GM18867 (cell line): ENCODE measurements around the gene HLCS.
A peak's percentile ranks its signal among the peaks of the same experiment; 100 is the strongest.

Experiments
- ATAC-seq: cut with Tn5 transposase; IDR thresholded peaks from one replicate; pipeline ENCODE4 v1.9.1; 2021; ENCODE audit warnings: mild to moderate bottlenecking, moderate library complexity; ENCODE audit not compliant: unreplicated experiment

HLCS gene

DNA sequence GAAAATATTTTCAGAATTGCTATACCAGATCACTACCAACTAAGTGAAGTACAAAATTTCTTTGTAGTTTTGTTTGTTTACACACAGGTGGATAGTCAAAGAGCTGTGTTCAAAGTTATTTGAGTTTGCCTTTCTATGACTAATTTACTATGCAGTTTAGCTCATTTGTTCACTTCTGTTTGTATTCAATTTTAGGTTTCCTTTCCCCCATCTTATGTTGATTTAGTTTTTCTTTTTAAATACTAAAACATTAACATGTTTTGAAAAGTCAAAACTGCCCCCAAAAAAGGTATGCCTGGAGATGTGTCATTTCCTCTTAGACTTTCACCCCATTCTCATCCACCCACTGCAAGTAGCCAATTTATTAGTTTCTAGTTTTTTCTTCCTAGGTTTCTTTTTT, 21.4 kb upstream of the HLCS start:
- no peak for ATAC-seq

DNA sequence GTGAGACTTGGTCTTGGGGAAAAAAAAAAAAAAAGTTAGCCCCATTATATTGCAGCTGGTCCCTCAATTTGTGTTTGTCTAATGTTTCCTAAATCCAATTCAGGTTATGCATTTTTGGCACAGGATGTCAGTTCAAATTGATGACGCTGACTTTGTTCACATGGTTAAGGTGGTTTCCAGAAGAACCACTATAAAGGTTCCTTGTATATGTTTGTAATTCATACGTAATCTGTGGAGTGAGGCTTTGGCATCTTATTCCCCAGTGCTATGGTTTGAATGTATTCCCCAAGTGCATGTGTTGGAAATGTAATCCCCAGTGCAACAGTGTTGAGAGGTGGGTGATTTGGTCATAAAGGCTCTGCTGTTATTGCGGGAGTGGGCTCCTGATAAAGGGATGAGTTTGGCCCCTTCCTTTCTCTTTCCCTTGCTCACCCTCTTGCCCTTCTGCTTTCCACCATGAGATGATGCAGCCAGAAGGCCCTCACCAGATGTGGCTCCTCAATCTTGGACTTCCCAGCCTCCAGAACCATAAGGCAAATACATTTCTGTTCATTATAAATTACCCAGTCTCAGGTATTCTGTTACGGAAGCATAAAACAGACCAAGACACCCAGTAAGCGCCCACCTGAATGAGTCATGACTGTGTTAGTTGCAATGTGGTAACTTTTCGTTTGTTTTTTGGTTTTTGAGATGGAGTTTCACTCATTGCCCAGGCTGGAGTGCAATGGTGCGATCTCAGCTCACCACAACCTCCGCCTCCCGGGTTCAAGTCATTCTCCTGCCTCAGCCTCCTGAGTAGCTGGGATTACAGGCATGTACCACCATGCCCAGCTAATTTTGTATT, 19.5 kb upstream of the HLCS start:
- no peak for ATAC-seq

DNA sequence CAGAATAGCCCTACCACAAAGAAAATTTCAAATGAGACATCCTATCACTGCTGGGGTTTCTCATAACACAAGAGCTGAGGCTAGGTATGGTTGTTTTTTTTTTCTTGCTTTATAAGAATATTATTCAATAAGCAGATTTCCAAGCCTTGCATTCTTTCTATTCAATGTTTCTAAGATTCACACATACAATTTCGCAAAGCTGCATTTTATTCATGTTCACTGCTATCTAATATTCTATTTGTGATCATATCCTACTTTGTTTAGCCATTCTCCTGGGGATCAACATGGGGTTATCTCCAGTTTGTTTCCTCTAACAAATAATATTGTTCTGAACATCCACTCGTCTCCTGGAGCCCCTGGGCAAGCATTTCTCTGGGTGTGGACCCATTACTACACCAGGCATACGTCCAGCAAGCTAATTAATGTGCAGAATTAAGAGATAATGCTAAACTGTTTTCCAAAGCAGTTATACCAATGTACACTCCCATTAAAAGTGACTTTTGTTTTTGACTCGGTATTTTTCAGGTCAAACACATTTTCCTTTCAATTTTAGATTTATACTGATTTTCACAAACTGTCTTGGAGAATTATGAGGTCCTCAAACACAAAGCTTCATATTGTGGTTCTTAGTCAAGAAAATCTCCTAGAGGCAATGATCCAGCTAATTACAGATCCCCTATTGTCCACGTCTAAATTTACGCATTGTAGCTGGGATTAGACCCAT, 15.7 kb upstream of the HLCS start:
- no peak for ATAC-seq

DNA sequence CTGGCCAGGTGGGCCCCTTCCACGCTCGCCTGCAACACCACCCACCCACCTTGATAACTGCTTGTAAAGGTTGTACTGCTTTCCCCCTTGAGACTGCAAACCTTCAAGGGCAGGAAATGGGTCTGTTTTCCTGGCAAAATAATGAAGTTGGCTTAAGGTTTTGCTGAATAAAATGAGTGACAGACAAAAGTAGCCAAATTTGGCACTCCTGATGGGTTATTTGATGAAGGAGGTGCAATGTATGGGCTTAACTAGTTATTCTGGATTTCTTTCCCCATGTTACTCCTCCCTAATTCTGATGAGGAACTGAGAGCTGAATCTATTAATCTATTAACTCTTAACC, 14.6 kb upstream of the HLCS start:
- ATAC-seq = no peak

DNA sequence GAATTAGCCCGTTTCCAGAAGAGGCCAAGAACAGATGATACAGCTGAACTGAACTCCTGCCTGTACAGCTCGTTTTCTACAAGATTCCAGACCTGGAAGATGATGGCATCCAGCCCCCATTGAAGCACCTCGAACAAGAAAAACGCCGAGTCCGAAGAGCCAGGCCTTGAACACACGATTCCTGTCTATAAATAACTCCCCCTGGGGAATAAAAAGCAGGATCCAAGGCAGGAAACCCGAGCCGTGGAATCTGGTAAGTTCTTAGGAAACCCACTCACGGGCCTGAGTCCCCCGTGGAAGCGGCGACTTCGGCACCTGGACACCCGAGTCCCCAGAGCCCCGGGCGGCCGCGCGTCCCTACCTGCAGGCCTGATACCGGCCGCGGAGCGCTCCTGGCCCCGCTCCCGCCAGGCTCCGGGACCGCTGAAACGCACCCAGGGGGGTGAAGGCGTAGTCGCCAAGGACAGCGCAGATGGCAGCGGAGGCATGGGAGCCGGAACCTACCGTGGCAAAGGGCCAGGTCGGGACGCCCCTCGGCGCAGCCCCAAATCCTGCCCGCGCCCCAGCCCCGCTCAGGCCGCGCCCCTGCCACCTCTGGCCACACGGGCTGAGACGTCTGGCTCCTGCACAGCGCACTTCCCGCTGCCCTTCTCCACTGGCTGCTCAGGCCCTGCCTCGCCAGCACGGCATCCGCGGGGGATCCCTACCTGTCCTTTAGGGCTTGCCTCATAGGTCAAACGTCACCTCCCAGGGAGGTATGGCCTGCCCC, 14.0 kb upstream of the HLCS start:
- no peak for ATAC-seq

DNA sequence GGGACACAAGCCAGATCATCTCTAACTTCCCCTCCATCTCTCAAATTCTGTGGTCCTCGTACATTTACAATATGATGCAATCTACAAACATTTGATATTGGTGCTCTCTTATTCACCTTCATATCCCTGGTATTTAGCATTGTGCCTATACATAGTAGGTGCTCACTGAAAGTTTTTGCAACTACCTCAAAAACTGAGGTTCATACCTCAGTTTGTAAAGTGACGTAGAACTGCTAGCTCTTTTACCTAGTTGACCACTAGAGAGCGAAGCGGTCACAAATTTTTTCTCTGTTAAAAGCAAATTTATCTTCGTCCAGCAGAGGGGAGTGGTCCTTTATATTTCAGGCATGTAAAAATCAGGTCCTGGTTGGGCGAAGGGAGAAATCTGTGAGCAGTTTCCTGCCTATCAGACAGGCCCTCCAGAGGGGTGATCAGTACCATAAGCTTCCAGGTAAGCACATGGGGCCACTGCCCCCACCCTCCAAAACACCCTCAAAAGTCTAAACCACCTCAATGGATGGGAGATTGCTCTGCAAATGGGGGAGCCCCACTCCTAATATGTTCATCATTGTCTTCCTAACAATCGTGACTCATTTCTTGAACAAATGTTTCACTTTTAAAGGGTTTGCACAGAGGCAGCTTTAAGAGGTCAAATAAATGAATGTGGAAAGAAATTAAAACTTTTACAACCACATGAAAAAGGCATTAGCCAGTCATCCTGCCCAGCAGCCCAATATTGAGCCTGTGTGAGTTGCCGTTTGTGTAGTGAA, 10.6 kb upstream of the HLCS start:
- peak; percentile 78 for ATAC-seq

DNA sequence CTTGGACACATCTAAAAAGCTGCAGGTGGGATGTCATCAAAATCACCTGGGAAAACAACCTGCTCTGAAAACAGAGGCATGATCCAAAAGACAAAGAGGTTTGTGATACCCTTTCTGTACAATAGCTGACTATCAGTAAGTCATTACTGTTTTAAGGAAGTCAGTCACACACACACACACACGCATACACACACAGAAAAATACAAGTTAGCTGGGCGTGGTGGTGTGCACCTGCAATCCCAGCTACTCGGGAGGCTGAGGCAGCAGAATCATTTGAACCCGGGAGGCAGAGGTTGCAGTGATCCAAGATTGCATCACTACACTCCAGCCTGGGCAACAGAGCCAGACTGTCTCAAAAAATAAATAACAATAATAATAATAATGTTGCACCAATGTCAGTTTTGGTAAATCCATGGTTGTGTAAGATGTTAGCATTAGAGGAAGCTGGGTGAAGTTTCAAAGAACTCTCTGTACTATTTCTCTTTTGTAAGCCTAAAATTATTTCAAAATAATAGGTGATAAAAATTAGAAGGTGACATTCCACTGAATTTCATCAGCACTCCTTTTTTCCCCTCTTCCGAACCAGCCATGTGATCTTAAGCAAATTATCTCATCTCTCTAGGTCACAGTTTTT, 9.9 kb upstream of the HLCS start:
- ATAC-seq = no peak

DNA sequence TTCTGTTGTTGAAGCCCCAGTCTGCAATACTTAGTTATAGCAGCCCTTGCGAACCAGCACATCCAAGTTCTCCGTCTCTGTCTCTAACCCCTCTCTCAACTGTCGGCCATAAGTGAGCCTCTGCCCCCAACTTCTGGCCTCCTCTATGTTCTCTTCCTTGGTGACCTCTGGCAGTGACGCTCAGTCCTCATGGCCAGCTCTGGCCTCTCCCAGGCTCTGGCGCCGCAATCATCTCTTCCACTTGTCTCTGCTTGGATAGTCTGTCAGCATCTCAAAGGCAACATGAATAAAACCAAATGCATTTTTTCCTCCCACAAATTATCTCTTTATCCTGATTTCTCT, 8.4 kb upstream of the HLCS start:
- no peak for ATAC-seq

DNA sequence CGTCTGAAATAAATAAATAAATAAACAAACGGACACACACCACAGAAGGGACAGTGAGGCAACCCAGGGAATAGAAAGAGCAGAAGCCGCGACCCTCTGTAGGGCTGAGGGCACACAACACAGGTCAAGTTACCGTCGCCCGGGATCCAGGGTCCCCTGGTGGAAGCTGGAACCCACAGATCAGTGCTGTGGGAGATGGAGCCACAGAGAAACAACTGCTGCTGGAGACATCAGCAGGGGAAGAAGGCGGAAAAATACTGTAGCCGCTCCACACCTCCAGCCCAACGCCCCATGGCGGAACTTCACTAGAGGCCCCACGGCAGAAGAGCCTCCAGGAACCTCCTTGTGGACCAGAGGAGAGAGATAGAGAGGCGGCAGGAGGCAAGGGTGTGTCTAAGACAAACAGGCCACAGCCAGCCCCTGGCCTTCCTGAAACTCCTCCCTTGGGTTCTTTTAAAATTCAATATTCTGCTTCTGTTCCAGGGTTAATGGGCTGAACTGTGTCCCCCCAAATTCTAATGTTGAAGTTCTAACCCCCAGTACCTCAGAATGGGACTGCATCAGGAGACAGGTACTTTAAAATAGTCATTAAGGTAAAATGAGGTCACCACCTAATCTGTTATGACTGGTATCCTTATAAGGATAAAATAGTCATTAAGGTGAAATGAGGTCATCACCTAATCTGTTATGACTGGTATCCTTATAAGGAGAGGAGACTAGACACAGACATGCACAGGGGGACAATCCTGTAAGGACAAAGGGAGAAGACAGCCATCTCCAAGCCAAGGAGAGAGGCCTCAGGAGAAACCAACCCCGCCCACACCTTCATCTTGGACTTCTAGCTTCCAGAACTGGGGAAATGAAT, 7.7 kb upstream of the HLCS start:
- no peak for ATAC-seq

DNA sequence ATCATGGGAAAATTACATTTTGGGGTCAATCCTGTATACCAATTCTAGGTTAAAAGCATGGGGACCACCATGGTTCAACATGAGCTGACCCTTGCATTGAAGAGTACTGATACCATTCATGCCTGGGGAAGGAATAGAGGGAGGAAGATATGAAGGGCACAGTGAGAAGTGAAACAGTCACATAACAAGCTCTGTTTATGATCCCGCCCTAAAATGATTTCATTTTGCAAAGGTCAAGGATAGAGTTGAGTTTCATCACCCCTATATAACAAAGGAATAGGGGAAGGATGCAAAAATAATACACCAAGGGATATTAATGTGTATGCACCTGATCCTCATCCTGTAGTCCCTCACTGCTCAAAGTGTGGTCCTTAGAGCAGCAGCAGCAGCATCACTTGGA, 2.5 kb upstream of the HLCS start:
- ATAC-seq = no peak

DNA sequence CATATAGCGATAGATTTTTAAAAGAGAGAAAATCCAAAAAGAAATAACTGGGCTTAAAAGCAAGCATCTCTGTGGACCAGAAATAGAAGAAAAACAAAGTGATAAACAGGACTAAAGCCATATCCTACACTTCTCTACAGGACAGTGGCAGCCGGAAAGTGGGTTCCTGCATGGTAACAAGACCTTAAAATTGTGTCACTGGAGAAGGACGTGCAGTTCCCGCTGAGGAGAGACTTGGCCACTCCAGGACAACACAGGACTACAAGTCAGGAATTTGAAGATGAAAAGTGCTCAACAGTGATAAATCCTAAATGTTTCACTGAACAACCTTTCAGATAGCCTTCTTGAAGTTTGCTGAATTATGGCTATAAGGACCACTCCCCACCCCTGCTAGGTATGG, 1.9 kb upstream of the HLCS start:
- no peak for ATAC-seq

DNA sequence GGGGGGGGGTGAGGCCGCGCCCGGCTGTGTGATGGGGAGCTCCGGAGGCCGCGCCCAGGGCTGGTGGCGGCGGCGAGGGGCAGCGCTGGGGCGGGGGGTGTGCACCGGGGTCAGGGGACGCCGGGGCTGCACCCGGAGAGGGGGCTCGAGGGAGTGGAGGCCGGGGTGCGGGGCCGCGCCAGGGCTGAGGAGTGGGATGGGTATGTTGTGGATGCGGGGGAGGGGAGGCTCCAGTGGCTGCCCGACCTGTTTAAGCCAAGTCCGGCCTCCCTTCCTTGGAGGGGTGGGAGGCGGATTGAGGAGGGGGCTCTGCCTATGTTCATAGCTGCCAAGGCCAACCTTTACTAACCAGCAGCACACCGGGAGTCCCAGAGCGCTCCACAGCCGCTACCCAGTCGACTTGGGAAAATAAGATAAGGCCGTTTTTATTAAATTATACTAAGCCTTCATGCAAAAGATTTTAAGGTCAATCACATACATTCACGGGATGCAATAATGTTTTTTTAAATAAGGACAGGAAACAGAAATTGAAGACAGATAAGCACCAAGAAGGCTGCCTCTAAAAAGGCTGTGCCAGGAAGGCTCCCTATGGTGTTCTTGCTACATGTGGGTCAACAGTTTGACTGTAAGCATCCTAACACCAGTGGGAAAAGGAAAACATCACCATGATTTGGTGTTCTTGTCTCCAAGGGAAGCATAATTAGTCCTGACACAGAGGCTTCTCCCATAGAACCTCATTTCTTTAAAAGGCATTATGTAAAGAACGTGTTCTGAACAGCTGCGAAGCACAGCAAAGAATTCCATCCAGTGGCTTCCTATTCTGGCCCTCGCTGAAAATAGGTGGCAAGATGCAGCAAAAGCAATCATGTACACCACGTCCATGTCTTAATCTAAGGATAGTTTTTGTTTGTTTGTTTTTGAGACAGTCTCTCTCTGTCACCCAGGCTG, 626 bp upstream of the HLCS start:
- peak; percentile 15 for ATAC-seq

DNA sequence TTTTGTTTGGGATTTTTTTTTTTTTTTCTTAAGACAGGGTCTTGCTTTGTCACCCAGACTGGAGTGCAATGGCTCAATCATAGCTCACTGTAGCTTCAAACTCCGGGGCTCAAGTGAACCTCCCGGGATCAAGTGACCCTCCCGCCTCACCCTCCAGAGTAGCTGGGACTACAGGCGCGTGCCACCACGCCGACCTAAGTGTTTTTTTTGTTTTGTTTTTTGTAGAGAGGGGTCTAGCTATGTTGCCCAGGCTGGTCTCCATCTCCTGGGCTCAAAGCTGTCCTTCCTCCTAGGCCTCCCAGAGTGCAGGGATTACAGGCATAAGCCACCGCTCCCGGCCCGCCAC, 776 bp downstream of the HLCS start:
- ATAC-seq = no peak

DNA sequence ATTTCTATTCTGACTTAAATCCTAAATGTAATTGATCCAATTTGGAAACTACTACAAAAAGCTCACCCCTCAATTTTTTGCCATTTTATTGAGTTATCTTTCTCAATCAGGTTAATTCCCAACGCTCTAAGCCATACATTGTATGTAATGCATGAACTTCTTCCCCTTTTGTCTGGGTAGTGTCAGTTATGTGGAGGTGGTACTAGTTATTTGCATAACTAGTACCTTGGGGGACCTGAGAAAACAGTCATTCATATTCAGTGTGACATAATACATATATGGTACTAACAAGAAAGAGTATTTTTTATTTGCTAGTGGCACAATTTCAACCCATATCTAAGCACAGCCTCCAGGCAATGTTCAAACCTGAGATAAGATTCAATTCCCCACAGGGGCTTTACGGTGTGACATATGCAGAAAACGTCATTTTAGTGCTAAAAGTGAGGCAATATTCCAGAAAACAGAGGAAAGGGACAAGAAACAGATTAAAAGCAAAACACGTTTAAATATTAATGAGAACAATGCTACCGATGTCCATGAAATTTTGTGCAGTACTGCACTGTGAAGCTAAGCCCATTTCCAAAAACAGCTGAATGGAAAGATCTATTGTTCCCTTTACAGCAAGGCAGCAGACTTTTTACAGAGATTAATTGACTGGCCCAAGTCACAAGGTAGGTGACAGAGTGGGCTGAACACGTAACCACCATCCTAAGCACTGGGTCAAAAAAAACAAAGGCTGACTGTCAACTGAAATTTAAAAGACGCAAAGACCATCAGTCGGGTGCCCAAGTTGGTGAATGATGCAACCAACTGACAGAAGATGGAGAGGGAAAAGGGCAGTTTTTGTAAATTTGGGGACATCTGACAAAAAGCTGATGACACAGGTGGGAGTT, 1.4 kb downstream of the HLCS start:
- peak; percentile 36 for ATAC-seq

DNA sequence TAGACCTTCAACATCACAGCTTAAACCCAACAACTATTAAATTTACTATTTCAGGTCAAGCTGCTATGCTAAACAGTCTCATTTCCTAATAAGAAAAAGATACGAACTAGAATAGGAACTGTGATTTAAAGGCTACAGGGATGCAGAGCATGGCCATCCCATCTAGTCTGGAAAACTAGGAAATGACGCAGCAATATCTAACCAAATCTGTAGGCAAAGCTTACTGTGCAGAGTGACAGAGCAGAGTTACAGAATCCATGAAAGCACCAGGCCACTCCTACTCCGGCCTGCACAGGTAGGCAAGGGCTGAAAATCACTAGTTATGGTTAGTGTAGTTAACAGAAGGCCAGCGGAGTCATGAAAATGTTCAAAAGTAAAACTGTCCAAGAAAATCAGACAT, 2.1 kb downstream of the HLCS start:
- ATAC-seq = no peak

DNA sequence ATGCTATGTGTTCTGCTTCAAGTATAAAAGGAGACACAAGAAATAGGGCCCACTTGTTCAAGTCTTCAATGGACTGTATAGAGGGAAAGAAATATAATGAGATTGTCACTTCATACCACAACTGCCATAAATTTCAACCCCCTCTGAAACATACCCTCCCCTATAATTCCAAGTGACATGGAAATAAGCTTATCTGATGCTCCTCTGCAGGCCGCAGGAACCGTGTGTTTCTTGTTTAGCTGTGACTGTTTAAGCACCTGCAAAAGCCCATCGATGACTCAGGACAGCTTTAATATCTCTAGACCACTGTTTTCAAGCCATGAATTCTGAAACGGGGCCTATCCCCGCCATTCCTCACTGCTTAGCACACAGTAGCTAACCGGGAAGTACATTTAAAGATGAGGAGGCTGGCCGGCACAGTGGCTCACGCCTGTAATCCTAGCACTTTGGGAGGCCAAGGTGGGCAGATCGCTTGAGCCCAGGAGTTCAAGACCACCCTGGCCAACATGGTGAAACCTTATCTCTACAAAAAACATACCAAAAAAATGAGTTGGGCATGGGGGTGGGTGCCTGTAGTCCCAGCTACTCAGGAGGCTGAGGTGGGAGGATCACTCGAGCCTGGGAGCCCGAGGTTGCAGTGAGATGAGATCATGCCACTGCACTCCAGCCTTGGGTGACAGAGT, 4.2 kb downstream of the HLCS start:
- no peak for ATAC-seq

DNA sequence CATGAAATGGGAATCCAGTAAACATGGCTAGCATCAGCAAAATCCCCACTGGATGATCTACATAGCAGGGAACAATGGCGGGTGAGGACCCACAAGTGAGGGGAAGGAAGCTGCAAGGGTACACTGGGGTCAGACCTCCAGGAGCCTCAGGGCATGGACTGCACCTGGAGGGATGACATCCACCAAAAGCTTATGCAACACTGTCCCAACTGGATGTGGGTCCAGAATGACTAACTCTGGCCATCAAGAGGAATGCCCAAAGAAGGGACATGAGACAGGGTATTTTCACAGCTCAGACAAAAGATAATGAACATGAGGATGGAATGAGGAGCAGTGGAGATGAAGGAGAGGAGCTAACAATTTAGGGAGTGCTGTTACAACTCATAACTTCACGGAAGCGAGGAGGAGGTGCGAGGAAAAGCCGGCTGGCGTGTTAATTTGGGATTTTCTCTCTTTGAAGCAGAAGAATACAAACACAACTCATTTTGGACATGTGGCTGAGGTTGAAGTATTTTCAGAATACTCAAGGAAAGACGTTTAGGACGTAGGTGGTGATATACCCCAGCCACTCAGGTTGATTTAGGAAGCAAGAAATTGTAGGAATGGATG, 5.7 kb downstream of the HLCS start:
- no peak for ATAC-seq
